ENCODE data around the gene TMTC1. TPM values are rescaled to one million over a fixed set of nuclear protein-coding genes. Genes with fewer than 3 reads are reported as not detected.

The TMTC1 gene
- total RNA-seq, 1 experiment from 2014 or later = 0.17 TPM

DNA sequence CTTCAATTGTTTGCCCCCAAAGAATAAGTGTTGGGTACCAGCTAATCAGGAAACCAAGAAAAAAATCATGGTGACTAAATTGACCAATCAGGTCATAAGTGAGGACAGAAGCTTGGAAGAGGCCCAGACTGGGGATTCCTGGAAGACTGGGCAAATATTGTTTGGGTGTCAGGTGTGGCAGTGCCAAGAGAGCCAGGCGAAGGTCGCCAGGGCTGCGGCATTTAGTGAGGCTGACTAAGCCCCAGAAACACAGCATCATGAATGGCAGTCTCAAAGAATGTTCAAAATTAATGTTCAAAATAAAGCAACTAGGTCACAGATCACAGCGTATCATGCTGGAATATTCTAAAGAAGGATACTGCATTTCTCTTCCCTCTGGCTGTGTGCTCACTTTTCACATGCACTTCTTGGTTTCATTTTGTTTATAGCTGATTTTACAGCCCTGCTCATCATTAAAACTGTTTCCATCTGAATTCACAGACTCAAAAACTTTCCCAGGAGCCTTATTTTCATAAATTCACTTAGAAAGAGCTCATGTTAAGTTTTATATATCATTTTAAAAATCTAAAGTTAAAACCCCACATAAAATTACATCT, 201.0 kb downstream of the TMTC1 start:
- no peaks in the 10 kb centered on the region for H3K36me3 Mint-ChIP-seq (ENCODE audit: insufficient read depth, unreplicated experiment)
- no peak overlapping the region for H3K4me3 Mint-ChIP-seq (ENCODE audit: low read depth, unreplicated experiment)
- intact Hi-C loops (cut with micrococcal nuclease; ENCODE audit: unreplicated experiment) = loop anchor here (10.0 kb wide), 1 partner anchor 62 kb away; no protein-coding TSS in a partner anchor
- H3K4me1 Mint-ChIP-seq (ENCODE audit: low read depth, unreplicated experiment) = peaks cover 7% of the 10 kb centered on the region
- DNase-seq = no peak
- no TSS peak for BruUV-seq (replicated peaks)
- peaks cover 2% of the 10 kb centered on the region for H3K27me3 Mint-ChIP-seq (ENCODE audit: unreplicated experiment)
- no peak overlapping the region for H3K27ac Mint-ChIP-seq (ENCODE audit: unreplicated experiment)
- CTCF ChIA-PET = no interaction called here
- no peaks in the 10 kb centered on the region for H3K9me3 Mint-ChIP-seq (ENCODE audit: low read depth, unreplicated experiment)
- TF ChIP-seq, protein P1, sequence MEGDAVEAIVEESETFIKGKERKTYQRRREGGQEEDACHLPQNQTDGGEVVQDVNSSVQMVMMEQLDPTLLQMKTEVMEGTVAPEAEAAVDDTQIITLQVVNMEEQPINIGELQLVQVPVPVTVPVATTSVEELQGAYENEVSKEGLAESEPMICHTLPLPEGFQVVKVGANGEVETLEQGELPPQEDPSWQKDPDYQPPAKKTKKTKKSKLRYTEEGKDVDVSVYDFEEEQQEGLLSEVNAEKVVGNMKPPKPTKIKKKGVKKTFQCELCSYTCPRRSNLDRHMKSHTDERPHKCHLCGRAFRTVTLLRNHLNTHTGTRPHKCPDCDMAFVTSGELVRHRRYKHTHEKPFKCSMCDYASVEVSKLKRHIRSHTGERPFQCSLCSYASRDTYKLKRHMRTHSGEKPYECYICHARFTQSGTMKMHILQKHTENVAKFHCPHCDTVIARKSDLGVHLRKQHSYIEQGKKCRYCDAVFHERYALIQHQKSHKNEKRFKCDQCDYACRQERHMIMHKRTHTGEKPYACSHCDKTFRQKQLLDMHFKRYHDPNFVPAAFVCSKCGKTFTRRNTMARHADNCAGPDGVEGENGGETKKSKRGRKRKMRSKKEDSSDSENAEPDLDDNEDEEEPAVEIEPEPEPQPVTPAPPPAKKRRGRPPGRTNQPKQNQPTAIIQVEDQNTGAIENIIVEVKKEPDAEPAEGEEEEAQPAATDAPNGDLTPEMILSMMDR (IDR thresholded peaks at IDR 0.05; ENCODE audit: unreplicated experiment) = no peak

DNA sequence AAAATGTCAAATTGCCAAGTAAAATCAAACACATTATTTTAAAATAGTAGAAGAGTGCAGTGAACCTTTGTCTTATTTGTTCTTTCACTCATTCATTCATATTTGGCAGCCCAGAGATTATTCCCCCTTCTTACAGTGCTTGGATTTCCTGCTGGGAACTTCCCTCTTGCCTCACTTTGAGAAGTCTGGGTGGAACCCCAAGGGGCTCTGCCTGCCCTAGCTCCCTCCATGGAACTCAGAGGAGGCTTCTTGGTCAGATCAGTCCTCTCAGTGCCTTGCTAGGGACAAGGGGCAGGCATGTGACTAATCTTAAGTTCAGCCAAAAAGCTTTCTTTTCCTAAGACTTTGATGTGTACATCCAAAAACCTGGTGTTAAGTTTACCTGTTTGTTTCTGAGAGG, 201.6 kb downstream of the TMTC1 start:
- CTCF ChIA-PET = no interaction called here
- intact Hi-C loops (cut with micrococcal nuclease; ENCODE audit: unreplicated experiment) = loop anchor here (10.0 kb wide), 1 partner anchor 63 kb away; no protein-coding TSS in a partner anchor
- no TSS peak for BruUV-seq (replicated peaks)
- TF ChIP-seq, protein P1 (IDR thresholded peaks at IDR 0.05; ENCODE audit: unreplicated experiment) = no peak
- H3K27ac Mint-ChIP-seq (ENCODE audit: unreplicated experiment) = no peak overlapping the region
- no peaks in the 10 kb centered on the region for H3K9me3 Mint-ChIP-seq (ENCODE audit: low read depth, unreplicated experiment)
- no peaks in the 10 kb centered on the region for H3K27me3 Mint-ChIP-seq (ENCODE audit: unreplicated experiment)
- peaks cover 7% of the 10 kb centered on the region for H3K4me1 Mint-ChIP-seq (ENCODE audit: low read depth, unreplicated experiment)
- no peak for DNase-seq
- no peak overlapping the region for H3K4me3 Mint-ChIP-seq (ENCODE audit: low read depth, unreplicated experiment)
- H3K36me3 Mint-ChIP-seq (ENCODE audit: insufficient read depth, unreplicated experiment) = no peaks in the 10 kb centered on the region

DNA sequence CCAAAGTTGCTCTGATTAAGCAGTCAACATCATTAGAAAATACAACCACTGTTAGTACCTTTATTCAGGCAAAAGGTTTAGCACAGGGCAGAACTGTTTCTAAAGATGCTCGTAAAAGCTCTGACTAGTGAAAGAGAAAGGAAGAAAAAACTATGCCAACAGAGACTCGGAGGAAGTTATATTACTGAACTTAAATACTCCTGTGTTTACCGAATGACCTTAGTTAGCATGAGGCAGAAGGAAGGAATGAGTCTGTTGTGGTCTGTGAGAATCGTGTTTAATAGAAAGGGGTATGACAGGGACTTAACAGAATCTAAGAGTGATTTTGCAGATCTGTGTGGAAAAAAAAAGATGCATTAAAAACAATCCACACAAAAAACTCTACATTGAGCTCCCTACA, 202.1 kb downstream of the TMTC1 start:
- no peaks in the 10 kb centered on the region for H3K9me3 Mint-ChIP-seq (ENCODE audit: low read depth, unreplicated experiment)
- H3K4me3 Mint-ChIP-seq (ENCODE audit: low read depth, unreplicated experiment) = no peak overlapping the region
- H3K27me3 Mint-ChIP-seq (ENCODE audit: unreplicated experiment) = no peaks in the 10 kb centered on the region
- H3K36me3 Mint-ChIP-seq (ENCODE audit: insufficient read depth, unreplicated experiment) = no peaks in the 10 kb centered on the region
- BruUV-seq (replicated peaks) = no TSS peak
- intact Hi-C loops (cut with micrococcal nuclease; ENCODE audit: unreplicated experiment) = loop anchor here (10.0 kb wide), 1 partner anchor 63 kb away; no protein-coding TSS in a partner anchor
- H3K27ac Mint-ChIP-seq (ENCODE audit: unreplicated experiment) = no peak overlapping the region
- CTCF ChIA-PET = no interaction called here
- H3K4me1 Mint-ChIP-seq (ENCODE audit: low read depth, unreplicated experiment) = peaks cover 7% of the 10 kb centered on the region
- TF ChIP-seq, protein P1 (IDR thresholded peaks at IDR 0.05; ENCODE audit: unreplicated experiment) = no peak
- DNase-seq = no peak

DNA sequence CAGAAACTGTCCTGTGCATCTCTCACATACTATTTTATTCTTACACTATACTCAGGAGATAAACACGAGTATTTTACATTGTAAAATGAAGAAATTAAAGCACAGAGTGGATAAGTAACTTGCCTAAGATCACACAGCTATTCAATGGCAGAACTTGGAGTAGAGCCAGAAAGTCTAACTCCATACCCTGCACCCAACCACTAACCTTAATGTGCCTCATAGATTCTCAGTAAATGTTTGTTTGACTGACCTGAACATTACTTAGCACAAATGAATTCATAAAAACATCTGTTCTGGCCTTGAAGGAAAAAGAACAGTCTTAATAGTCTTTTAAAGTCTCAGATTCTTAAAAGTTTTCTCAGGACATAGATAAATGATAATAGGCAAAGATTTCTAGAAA, 202.8 kb downstream of the TMTC1 start:
- CTCF ChIA-PET = no interaction called here
- Mint-ChIP-seq H3K27ac (ENCODE audit: unreplicated experiment) (no peak overlapping the region), H3K4me3 (ENCODE audit: low read depth, unreplicated experiment) (no peak overlapping the region), H3K36me3 (ENCODE audit: insufficient read depth, unreplicated experiment) (no peaks in the 10 kb centered on the region), H3K4me1 (ENCODE audit: low read depth, unreplicated experiment) (peaks cover 7% of the 10 kb centered on the region), H3K9me3 (ENCODE audit: low read depth, unreplicated experiment) (no peaks in the 10 kb centered on the region), H3K27me3 (ENCODE audit: unreplicated experiment) (no peaks in the 10 kb centered on the region)
- no peak for DNase-seq
- TF ChIP-seq, protein P1 (IDR thresholded peaks at IDR 0.05; ENCODE audit: unreplicated experiment) = no peak
- intact Hi-C loops (cut with micrococcal nuclease; ENCODE audit: unreplicated experiment) = loop anchor here (10.0 kb wide), 1 partner anchor 64 kb away; no protein-coding TSS in a partner anchor
- BruUV-seq (replicated peaks) = no TSS peak

All from Calu3 (cell line).